Measurements from ENCODE around the gene POLD4. TPM values are rescaled to one million over a fixed set of nuclear protein-coding genes. Genes with fewer than 3 reads are reported as not detected.

POLD4 gene
- total and polyA plus RNA-seq, 2 donors (not counting 3 experiments of a cell fraction or from before 2014, with no cell fraction given): 50.1 to 204 TPM

DNA sequence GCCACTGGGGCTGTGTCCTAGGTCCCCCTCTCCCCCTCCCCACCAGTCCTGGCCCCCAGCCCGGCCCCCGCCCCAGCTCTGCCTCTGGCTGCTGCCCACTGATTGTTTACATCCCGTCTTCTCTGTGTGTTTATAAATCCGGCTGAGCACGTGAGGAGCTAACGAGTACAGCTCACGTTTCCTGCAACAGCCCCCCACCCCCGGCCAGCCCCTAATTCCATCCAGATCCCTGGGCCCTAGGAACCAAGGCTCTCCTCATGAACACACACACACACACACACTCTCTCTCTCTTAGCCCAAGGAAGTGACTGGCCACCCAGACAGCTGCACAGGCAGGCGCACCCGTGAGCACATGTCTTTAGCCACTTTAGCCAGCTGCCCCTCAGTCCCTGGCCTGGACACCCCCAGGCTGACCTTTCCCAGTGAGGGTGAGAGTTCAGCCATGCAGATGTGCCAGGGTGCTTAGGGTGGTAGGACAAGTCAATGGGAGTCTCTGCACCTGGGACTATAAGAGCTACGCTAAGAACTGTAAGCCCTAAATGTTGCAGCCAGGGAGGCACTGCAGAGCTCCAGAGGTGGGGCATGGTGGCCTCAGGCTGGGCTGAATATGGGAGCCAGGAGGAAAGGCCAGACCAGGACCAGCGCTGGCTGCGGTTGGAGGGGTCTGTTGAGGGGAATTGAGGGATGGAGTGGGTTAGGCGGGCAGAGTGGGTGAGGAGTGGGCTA, 17.2 kb upstream of the POLD4 start:
- H3K9me3 ChIP-seq (replicated peaks; ENCODE audit: control insufficient read depth, insufficient read depth, low read length): no peaks in the 10 kb centered on the region
- no peaks in the 10 kb centered on the region for H3K36me3 ChIP-seq (ENCODE audit: control insufficient read depth in 2 of 2, extremely low read depth in 1 of 2, insufficient read depth in 2 of 2, low read length in 2 of 2)
- intact Hi-C loops (cut with micrococcal nuclease) (no loop called here), dilution Hi-C loops (cut with MboI; ENCODE audit: extremely low pct_ligation_motif_present, low sequenced_read_pairs) (no loop called here)
- DNase-seq (ENCODE audit: low read depth, low spot score) (no peak), FAIRE-seq (no peak)
- BruUV-seq (replicated peaks): no TSS peak
- H3K27ac ChIP-seq (ENCODE audit: insufficient read depth, low read depth, low read length): no peak overlapping the region
- H3K4me1 ChIP-seq (ENCODE audit: control insufficient read depth, extremely low read depth, insufficient read depth, low read length): peaks cover 38% of the 10 kb centered on the region
- H3K9me1 ChIP-seq (replicated peaks; ENCODE audit: control insufficient read depth, extremely low read depth, insufficient read depth, low read length): no peaks in the 10 kb centered on the region
- ChIA-PET POLR2A (interaction anchor here (0.7 to 1.8 kb wide), 3 partner anchors 14 to 137 kb away, joined by 4 to 13 read pairs (median 5); partner anchors contain the start of gene POLD4), CTCF (interaction anchor here (0.5 to 19.7 kb wide), 10 partner anchors 11 to 649 kb away, joined by 3 to 1051 read pairs (median 5); partner anchors contain the start of genes POLD4 and PPP1CA)
- no peaks in the 10 kb centered on the region for H3K27me3 ChIP-seq (ENCODE audit: control insufficient read depth in 2 of 2, insufficient read depth in 2 of 2, low read length in 2 of 2)
- H3K79me2 ChIP-seq (ENCODE audit: control insufficient read depth, insufficient read depth, low read length): peaks cover 14% of the 10 kb centered on the region
- no peak overlapping the region for H3K4me2 ChIP-seq (ENCODE audit: insufficient read depth, low read length)
- no peak overlapping the region for H3K9ac ChIP-seq (replicated peaks; ENCODE audit: extremely low read depth, insufficient read depth, low read length)
- no peaks in the 10 kb centered on the region for H4K20me1 ChIP-seq (replicated peaks; ENCODE audit: control insufficient read depth, extremely low read depth, insufficient read depth, low read length)
- no peak overlapping the region for H3K4me3 ChIP-seq (replicated peaks in 1 of 3; ENCODE audit: insufficient read depth in 1 of 3, low read depth in 1 of 3, low read length in 3 of 3)
- H2AFZ ChIP-seq (ENCODE audit: low read depth, low read length): no peak overlapping the region
- TF ChIP-seq MAX (IDR thresholded peaks at IDR 0.05; ENCODE audit: insufficient read depth, insufficient read length) (no peak), POLR2AphosphoS5 (IDR thresholded peaks at IDR 0.05; ENCODE audit: insufficient read depth, low read depth, low read length) (no peak), JUN (IDR thresholded peaks at IDR 0.05; ENCODE audit: borderline replicate concordance, insufficient read depth, insufficient read length, low read depth) (no peak), MYC (IDR thresholded peaks at IDR 0.05; ENCODE audit: low read depth, low read length) (no peak), FOS (IDR thresholded peaks at IDR 0.05; ENCODE audit: borderline replicate concordance, insufficient read depth, low read length) (no peak), POLR2A (IDR thresholded peaks at IDR 0.05; ENCODE audit: low read depth, low read length) (no peak), EZH2 (IDR thresholded peaks at IDR 0.05; ENCODE audit: borderline replicate concordance, low read depth, low read length, severe bottlenecking) (no peak), GATA2 (IDR thresholded peaks at IDR 0.05; ENCODE audit: insufficient read depth, insufficient read length, low read depth, low read length) (no peak)
- TF ChIP-seq, protein P1, sequence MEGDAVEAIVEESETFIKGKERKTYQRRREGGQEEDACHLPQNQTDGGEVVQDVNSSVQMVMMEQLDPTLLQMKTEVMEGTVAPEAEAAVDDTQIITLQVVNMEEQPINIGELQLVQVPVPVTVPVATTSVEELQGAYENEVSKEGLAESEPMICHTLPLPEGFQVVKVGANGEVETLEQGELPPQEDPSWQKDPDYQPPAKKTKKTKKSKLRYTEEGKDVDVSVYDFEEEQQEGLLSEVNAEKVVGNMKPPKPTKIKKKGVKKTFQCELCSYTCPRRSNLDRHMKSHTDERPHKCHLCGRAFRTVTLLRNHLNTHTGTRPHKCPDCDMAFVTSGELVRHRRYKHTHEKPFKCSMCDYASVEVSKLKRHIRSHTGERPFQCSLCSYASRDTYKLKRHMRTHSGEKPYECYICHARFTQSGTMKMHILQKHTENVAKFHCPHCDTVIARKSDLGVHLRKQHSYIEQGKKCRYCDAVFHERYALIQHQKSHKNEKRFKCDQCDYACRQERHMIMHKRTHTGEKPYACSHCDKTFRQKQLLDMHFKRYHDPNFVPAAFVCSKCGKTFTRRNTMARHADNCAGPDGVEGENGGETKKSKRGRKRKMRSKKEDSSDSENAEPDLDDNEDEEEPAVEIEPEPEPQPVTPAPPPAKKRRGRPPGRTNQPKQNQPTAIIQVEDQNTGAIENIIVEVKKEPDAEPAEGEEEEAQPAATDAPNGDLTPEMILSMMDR (IDR thresholded peaks at IDR 0.05; ENCODE audit: extremely low read depth in 1 of 2, insufficient read depth in 1 of 2, low read depth in 1 of 2, low read length in 2 of 2): no peak
